Measurements from ENCODE around the gene MARCHF10. TPM values are rescaled to one million over a fixed set of nuclear protein-coding genes. Genes with fewer than 3 reads are reported as not detected.

Gene MARCHF10
- total RNA-seq, 1 donor from 2014 or later = not detected

- no peaks in the 10 kb centered on the region for H3K36me3 Mint-ChIP-seq (ENCODE audit: low read depth)
- no peak overlapping the region for H3K27ac Mint-ChIP-seq
- intact Hi-C loops (cut with micrococcal nuclease) = no loop called here
- no peak overlapping the region for H3K4me3 Mint-ChIP-seq
- H3K27me3 Mint-ChIP-seq (ENCODE audit: insufficient read depth) = peaks cover 10% of the 10 kb centered on the region
- H3K4me1 Mint-ChIP-seq (ENCODE audit: low read depth) = no peaks in the 10 kb centered on the region
- no peak for DNase-seq (ENCODE audit: low spot score)
- H3K9me3 Mint-ChIP-seq = peaks cover 4% of the 10 kb centered on the region
Measured at GRCh38 chr17:62774338-62774737, 33.8 kb downstream of the MARCHF10 start.

- peaks cover 4% of the 10 kb centered on the region for H3K9me3 Mint-ChIP-seq
- no peaks in the 10 kb centered on the region for H3K36me3 Mint-ChIP-seq (ENCODE audit: low read depth)
- no peak overlapping the region for H3K27ac Mint-ChIP-seq
- no peaks in the 10 kb centered on the region for H3K4me1 Mint-ChIP-seq (ENCODE audit: low read depth)
- H3K27me3 Mint-ChIP-seq (ENCODE audit: insufficient read depth) = peaks cover 2% of the 10 kb centered on the region
- H3K4me3 Mint-ChIP-seq = no peak overlapping the region
- no peak for DNase-seq (ENCODE audit: low spot score)
- intact Hi-C loops (cut with micrococcal nuclease) = no loop called here
Measured at GRCh38 chr17:62767997-62768396, 40.1 kb downstream of the MARCHF10 start.

- Mint-ChIP-seq H3K4me1 (ENCODE audit: low read depth) (no peaks in the 10 kb centered on the region), H3K27ac (no peak overlapping the region), H3K27me3 (ENCODE audit: insufficient read depth) (peaks cover 2% of the 10 kb centered on the region), H3K4me3 (no peak overlapping the region), H3K9me3 (no peaks in the 10 kb centered on the region), H3K36me3 (ENCODE audit: low read depth) (no peaks in the 10 kb centered on the region)
- DNase-seq (ENCODE audit: low spot score) = no peak
- intact Hi-C loops (cut with micrococcal nuclease) = no loop called here
Measured at GRCh38 chr17:62765351-62765750, 42.8 kb downstream of the MARCHF10 start.

- intact Hi-C loops (cut with micrococcal nuclease) = no loop called here
- Mint-ChIP-seq H3K27ac (no peak overlapping the region), H3K9me3 (no peaks in the 10 kb centered on the region), H3K4me3 (no peak overlapping the region), H3K36me3 (ENCODE audit: low read depth) (no peaks in the 10 kb centered on the region), H3K4me1 (ENCODE audit: low read depth) (no peaks in the 10 kb centered on the region), H3K27me3 (ENCODE audit: insufficient read depth) (peaks cover 8% of the 10 kb centered on the region)
- DNase-seq (ENCODE audit: low spot score) = no peak
Measured at GRCh38 chr17:62763891-62764600, 44.1 kb downstream of the MARCHF10 start.

GRCh38 chr17:62761884-62762283 is 46.2 kb downstream of the MARCHF10 start:
- Mint-ChIP-seq H3K9me3 (no peaks in the 10 kb centered on the region), H3K27ac (no peak overlapping the region), H3K4me3 (no peak overlapping the region), H3K36me3 (ENCODE audit: low read depth) (no peaks in the 10 kb centered on the region), H3K27me3 (ENCODE audit: insufficient read depth) (peaks cover 13% of the 10 kb centered on the region), H3K4me1 (ENCODE audit: low read depth) (no peaks in the 10 kb centered on the region)
- intact Hi-C loops (cut with micrococcal nuclease) = no loop called here
- DNase-seq (ENCODE audit: low spot score) = no peak

GRCh38 chr17:62760945-62761267 is 47.2 kb downstream of the MARCHF10 start:
- no peaks in the 10 kb centered on the region for H3K4me1 Mint-ChIP-seq (ENCODE audit: low read depth)
- no peak overlapping the region for H3K27ac Mint-ChIP-seq
- intact Hi-C loops (cut with micrococcal nuclease) = no loop called here
- no peak for DNase-seq (ENCODE audit: low spot score)
- peaks cover 13% of the 10 kb centered on the region for H3K27me3 Mint-ChIP-seq (ENCODE audit: insufficient read depth)
- H3K36me3 Mint-ChIP-seq (ENCODE audit: low read depth) = no peaks in the 10 kb centered on the region
- no peaks in the 10 kb centered on the region for H3K9me3 Mint-ChIP-seq
- H3K4me3 Mint-ChIP-seq = no peak overlapping the region

- no peak overlapping the region for H3K27ac Mint-ChIP-seq
- intact Hi-C loops (cut with micrococcal nuclease) = no loop called here
- H3K4me3 Mint-ChIP-seq = no peak overlapping the region
- no peaks in the 10 kb centered on the region for H3K9me3 Mint-ChIP-seq
- peaks cover 15% of the 10 kb centered on the region for H3K27me3 Mint-ChIP-seq (ENCODE audit: insufficient read depth)
- no peak for DNase-seq (ENCODE audit: low spot score)
- no peaks in the 10 kb centered on the region for H3K4me1 Mint-ChIP-seq (ENCODE audit: low read depth)
- H3K36me3 Mint-ChIP-seq (ENCODE audit: low read depth) = no peaks in the 10 kb centered on the region
Measured at GRCh38 chr17:62760059-62760944, 47.8 kb downstream of the MARCHF10 start.

- Mint-ChIP-seq H3K4me3 (no peak overlapping the region), H3K27ac (no peak overlapping the region), H3K27me3 (ENCODE audit: insufficient read depth) (peaks cover 20% of the 10 kb centered on the region), H3K36me3 (ENCODE audit: low read depth) (no peaks in the 10 kb centered on the region), H3K4me1 (ENCODE audit: low read depth) (no peaks in the 10 kb centered on the region), H3K9me3 (no peaks in the 10 kb centered on the region)
- intact Hi-C loops (cut with micrococcal nuclease) = no loop called here
- DNase-seq (ENCODE audit: low spot score) = no peak
Measured at GRCh38 chr17:62757500-62757951, 50.6 kb downstream of the MARCHF10 start.

- intact Hi-C loops (cut with micrococcal nuclease) = no loop called here
- no peak for DNase-seq (ENCODE audit: low spot score)
- Mint-ChIP-seq H3K4me1 (ENCODE audit: low read depth) (no peaks in the 10 kb centered on the region), H3K9me3 (no peaks in the 10 kb centered on the region), H3K36me3 (ENCODE audit: low read depth) (no peaks in the 10 kb centered on the region), H3K27me3 (ENCODE audit: insufficient read depth) (peaks cover 20% of the 10 kb centered on the region), H3K4me3 (no peak overlapping the region), H3K27ac (no peak overlapping the region)
Measured at GRCh38 chr17:62756198-62756597, 51.9 kb downstream of the MARCHF10 start.

GRCh38 chr17:62755141-62755851 is 52.8 kb downstream of the MARCHF10 start:
- DNase-seq (ENCODE audit: low spot score) = no peak
- intact Hi-C loops (cut with micrococcal nuclease) = no loop called here
- no peaks in the 10 kb centered on the region for H3K36me3 Mint-ChIP-seq (ENCODE audit: low read depth)
- H3K27ac Mint-ChIP-seq = no peak overlapping the region
- H3K4me1 Mint-ChIP-seq (ENCODE audit: low read depth) = no peaks in the 10 kb centered on the region
- H3K27me3 Mint-ChIP-seq (ENCODE audit: insufficient read depth) = peaks cover 22% of the 10 kb centered on the region
- no peaks in the 10 kb centered on the region for H3K9me3 Mint-ChIP-seq
- no peak overlapping the region for H3K4me3 Mint-ChIP-seq

- Mint-ChIP-seq H3K27me3 (ENCODE audit: insufficient read depth) (peaks cover 19% of the 10 kb centered on the region), H3K9me3 (no peaks in the 10 kb centered on the region), H3K27ac (no peak overlapping the region), H3K36me3 (ENCODE audit: low read depth) (no peaks in the 10 kb centered on the region), H3K4me1 (ENCODE audit: low read depth) (no peaks in the 10 kb centered on the region), H3K4me3 (no peak overlapping the region)
- intact Hi-C loops (cut with micrococcal nuclease) = no loop called here
- no peak for DNase-seq (ENCODE audit: low spot score)
Measured at GRCh38 chr17:62754631-62755030, 53.5 kb downstream of the MARCHF10 start.

- peaks cover 15% of the 10 kb centered on the region for H3K27me3 Mint-ChIP-seq (ENCODE audit: insufficient read depth)
Measured at GRCh38 chr17:62753562-62753961, 54.6 kb downstream of the MARCHF10 start.

More at GRCh38 chr17:62753562-62753961, 54.6 kb downstream of the MARCHF10 start:
- Mint-ChIP-seq H3K27ac (no peak overlapping the region), H3K9me3 (no peaks in the 10 kb centered on the region), H3K36me3 (ENCODE audit: low read depth) (no peaks in the 10 kb centered on the region), H3K4me1 (ENCODE audit: low read depth) (no peaks in the 10 kb centered on the region), H3K4me3 (no peak overlapping the region)
- intact Hi-C loops (cut with micrococcal nuclease) = no loop called here
- no peak for DNase-seq (ENCODE audit: low spot score)
